Ishikawa (cell line): ENCODE measurements around the gene GJA3.

Source experiments
- CEBPB ChIP-seq: IDR thresholded peaks from 2 replicates; pipeline ENCODE4 v1.6.1; 2012
- CREB1 ChIP-seq: IDR thresholded peaks from 2 replicates; pipeline ENCODE4 v1.6.1; 2012; ENCODE audit warnings: low read depth
- EGR1 ChIP-seq: IDR thresholded peaks from 2 replicates; pipeline ENCODE4 v1.6.1; 2012
- EP300 ChIP-seq: IDR thresholded peaks from 2 replicates; pipeline ENCODE4 v1.6.1; 2012; ENCODE audit warnings: borderline replicate concordance
- MAX ChIP-seq: IDR thresholded peaks from 2 replicates; pipeline ENCODE4 v1.6.1; 2012
- NFIC ChIP-seq: IDR thresholded peaks from 2 replicates; pipeline ENCODE4 v1.6.1; 2012
- RAD21 ChIP-seq: IDR thresholded peaks from 2 replicates; pipeline ENCODE4 v1.6.1; 2012; ENCODE audit warnings: low read depth
- REST ChIP-seq: IDR thresholded peaks from 2 replicates; pipeline ENCODE4 v1.6.1; 2012; ENCODE audit warnings: low read depth, mild to moderate bottlenecking
- TAF1 ChIP-seq: IDR thresholded peaks from 2 replicates; pipeline ENCODE4 v1.6.1; 2012; ENCODE audit warnings: low read depth, mild to moderate bottlenecking
- TCF12 ChIP-seq: IDR thresholded peaks from 2 replicates; pipeline ENCODE4 v1.6.1; 2012; ENCODE audit warnings: low read depth
- TEAD4 ChIP-seq: IDR thresholded peaks from 2 replicates; pipeline ENCODE4 v1.6.1; 2012
- USF1 ChIP-seq: IDR thresholded peaks from 2 replicates; pipeline ENCODE4 v1.6.1; 2012
- YY1 ChIP-seq: IDR thresholded peaks from 2 replicates; pipeline ENCODE4 v1.6.1; 2012; ENCODE audit warnings: low read depth
- ZBTB7A ChIP-seq: IDR thresholded peaks from 2 replicates; pipeline ENCODE4 v1.6.1; 2012; ENCODE audit warnings: low read depth

- TF ChIP-seq EP300 = no peak
- TF ChIP-seq CEBPB = no peak
- TF ChIP-seq TAF1 = no peak
- TF ChIP-seq RAD21 = no peak
- TF ChIP-seq TEAD4 = no peak
- no peak for TF ChIP-seq USF1
- no peak for TF ChIP-seq NFIC
- TF ChIP-seq REST = no peak
- no peak for TF ChIP-seq MAX
- TF ChIP-seq YY1 = no peak
- no peak for TF ChIP-seq EGR1
- no peak for TF ChIP-seq ZBTB7A
- no peak for TF ChIP-seq TCF12
- TF ChIP-seq CREB1 = no peak
Measured at GRCh38 chr13:20206065-20206697, 45.3 kb upstream of the GJA3 start.
